Measurements from ENCODE around the gene MSTN. TPM values are rescaled to one million over a fixed set of nuclear protein-coding genes. Genes with fewer than 3 reads are reported as not detected.
A peak's percentile ranks its signal among the peaks of the same experiment; 100 is the strongest.

MSTN gene
- total and polyA plus RNA-seq, 2 experiments from 2014 or later = 0.11 to 0.16 TPM

GRCh38 chr2:190107409-190107808 lies 44.9 kb upstream of the MSTN start:
- no peak for TF ChIP-seq EZH2phosphoT487 (IDR thresholded peaks at IDR 0.05; ENCODE audit: insufficient read depth, low read depth)
- TF ChIP-seq EZH2 (IDR thresholded peaks at IDR 0.05; ENCODE audit: insufficient read depth, poor library complexity, severe bottlenecking) = no peak
- Histone ChIP-seq H4K20me1 (ENCODE audit: insufficient read depth) (no peaks in the 10 kb centered on the region), H3K79me2 (ENCODE audit: insufficient read depth) (no peaks in the 10 kb centered on the region), H3K4me3 (no peak overlapping the region), H3K9ac (no peak overlapping the region), H3K9me3 (ENCODE audit: low read depth) (no peaks in the 10 kb centered on the region), H3K36me3 (ENCODE audit: low read depth) (no peaks in the 10 kb centered on the region), H3K27me3 (replicated peaks; ENCODE audit: insufficient read depth) (no peaks in the 10 kb centered on the region), H3K9me2 (ENCODE audit: insufficient read depth) (no peaks in the 10 kb centered on the region), H2AFZ (no peak overlapping the region), H3K4me1 (ENCODE audit: insufficient read depth) (peaks cover 5% of the 10 kb centered on the region; the same call in 1 of the 2 replicates), H3K27ac (no peak overlapping the region), H3K4me2 (ENCODE audit: unreplicated experiment) (no peak overlapping the region), H3F3A (ENCODE audit: insufficient read depth) (peaks cover 3% of the 10 kb centered on the region; the same call in 1 of the 2 replicates)
- no peak for DNase-seq
- in situ Hi-C loops (cut with MboI) = no loop called here
- 65 to 69% methylated on average over 4 of the region's 4 CpGs for WGBS, 2 experiments (ENCODE audit: low coverage in 1 of 2, low lambda C conversion rate in 2 of 2, missing lambda C conversion rate in 2 of 2)

DNA sequence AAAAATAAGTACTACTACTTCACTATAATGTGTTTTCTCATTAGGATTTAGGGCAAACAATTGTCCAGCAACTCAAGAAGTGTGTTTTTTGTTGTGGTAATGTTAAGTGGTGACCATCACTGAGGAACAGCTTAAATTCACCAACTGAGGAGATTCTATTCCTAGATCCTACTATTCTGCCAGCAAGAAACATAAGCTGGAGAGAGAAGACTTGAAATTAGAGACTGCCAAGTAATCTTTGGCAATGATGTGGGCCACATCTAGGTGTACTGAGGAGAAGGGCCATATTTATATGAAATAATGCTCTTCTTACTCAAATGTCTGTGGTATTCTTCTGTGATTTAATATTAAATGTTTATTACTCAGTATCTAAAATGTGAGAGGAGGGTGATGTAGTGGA lies 44.3 kb upstream of the MSTN start:
- DNase-seq = no peak
- H3K79me2 ChIP-seq (ENCODE audit: insufficient read depth) = no peaks in the 10 kb centered on the region
- H3K27ac ChIP-seq = no peak overlapping the region
- H3K36me3 ChIP-seq (ENCODE audit: low read depth) = no peaks in the 10 kb centered on the region
- no peaks in the 10 kb centered on the region for H3K9me2 ChIP-seq (ENCODE audit: insufficient read depth)
- no peaks in the 10 kb centered on the region for H3K9me3 ChIP-seq (ENCODE audit: low read depth)
- no peak overlapping the region for H2AFZ ChIP-seq
- in situ Hi-C loops (cut with MboI) = no loop called here
- peaks cover 5% of the 10 kb centered on the region; the same call in 1 of the 2 replicates for H3K4me1 ChIP-seq (ENCODE audit: insufficient read depth)
- no peak overlapping the region for H3K9ac ChIP-seq
- TF ChIP-seq EZH2 (IDR thresholded peaks at IDR 0.05; ENCODE audit: insufficient read depth, poor library complexity, severe bottlenecking) (no peak), EZH2phosphoT487 (IDR thresholded peaks at IDR 0.05; ENCODE audit: insufficient read depth, low read depth) (no peak)
- no peaks in the 10 kb centered on the region for H3K27me3 ChIP-seq (replicated peaks; ENCODE audit: insufficient read depth)
- H3F3A ChIP-seq (ENCODE audit: insufficient read depth) = peaks cover 3% of the 10 kb centered on the region; the same call in 1 of the 2 replicates
- H4K20me1 ChIP-seq (ENCODE audit: insufficient read depth) = no peaks in the 10 kb centered on the region
- no peak overlapping the region for H3K4me2 ChIP-seq (ENCODE audit: unreplicated experiment)
- no peak overlapping the region for H3K4me3 ChIP-seq

- Histone ChIP-seq H3K9me2 (ENCODE audit: insufficient read depth) (no peaks in the 10 kb centered on the region), H3K36me3 (ENCODE audit: low read depth) (no peaks in the 10 kb centered on the region), H3K4me2 (ENCODE audit: unreplicated experiment) (no peak overlapping the region), H3K4me1 (ENCODE audit: insufficient read depth) (peaks cover 5% of the 10 kb centered on the region; the same call in 1 of the 2 replicates), H3K9ac (no peak overlapping the region), H2AFZ (no peak overlapping the region), H3K4me3 (no peak overlapping the region), H3F3A (ENCODE audit: insufficient read depth) (peaks cover 3% of the 10 kb centered on the region; the same call in 1 of the 2 replicates), H4K20me1 (ENCODE audit: insufficient read depth) (no peaks in the 10 kb centered on the region), H3K79me2 (ENCODE audit: insufficient read depth) (no peaks in the 10 kb centered on the region), H3K27ac (no peak overlapping the region), H3K27me3 (replicated peaks; ENCODE audit: insufficient read depth) (no peaks in the 10 kb centered on the region), H3K9me3 (ENCODE audit: low read depth) (no peaks in the 10 kb centered on the region)
- 80 to 86% methylated on average over 2 of the region's 2 CpGs for WGBS, 2 experiments (ENCODE audit: low coverage in 1 of 2, low lambda C conversion rate in 2 of 2, missing lambda C conversion rate in 2 of 2)
- TF ChIP-seq EZH2phosphoT487 (IDR thresholded peaks at IDR 0.05; ENCODE audit: insufficient read depth, low read depth) (no peak), EZH2 (IDR thresholded peaks at IDR 0.05; ENCODE audit: insufficient read depth, poor library complexity, severe bottlenecking) (no peak)
- DNase-seq = peak; percentile 15
- in situ Hi-C loops (cut with MboI) = no loop called here
Measured at GRCh38 chr2:190105554-190105953, 43.0 kb upstream of the MSTN start.

DNA sequence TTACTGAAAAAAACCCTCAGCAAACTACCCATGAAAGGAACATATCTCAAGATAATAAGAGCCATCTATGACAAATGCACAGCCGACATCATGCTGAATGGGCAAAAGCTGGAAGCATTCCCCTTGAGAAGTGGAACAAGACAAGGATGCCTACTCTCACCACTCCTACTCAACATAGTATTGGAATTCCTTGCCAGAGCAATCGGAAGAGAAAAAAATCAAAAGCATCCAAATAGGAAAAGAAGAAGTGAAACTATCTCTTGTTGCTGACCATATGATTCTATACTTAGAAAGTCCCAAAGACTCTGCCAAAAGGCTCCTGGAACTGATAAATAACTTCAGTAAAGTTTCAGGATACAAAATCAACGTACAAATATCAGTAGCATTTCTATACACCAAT lies 40.6 kb upstream of the MSTN start:
- 59 to 68% methylated on average over 3 of the region's 3 CpGs for WGBS, 2 experiments (ENCODE audit: low coverage in 1 of 2, low lambda C conversion rate in 2 of 2, missing lambda C conversion rate in 2 of 2)

More for the DNA sequence above, 40.6 kb upstream of the MSTN start:
- Histone ChIP-seq H3K27me3 (replicated peaks; ENCODE audit: insufficient read depth) (no peaks in the 10 kb centered on the region), H3K9ac (no peak overlapping the region), H3K4me1 (ENCODE audit: insufficient read depth) (no peaks in the 10 kb centered on the region), H3K9me2 (ENCODE audit: insufficient read depth) (no peaks in the 10 kb centered on the region), H3K4me2 (ENCODE audit: unreplicated experiment) (no peak overlapping the region), H3K79me2 (ENCODE audit: insufficient read depth) (no peaks in the 10 kb centered on the region), H3F3A (ENCODE audit: insufficient read depth) (no peaks in the 10 kb centered on the region), H4K20me1 (ENCODE audit: insufficient read depth) (no peaks in the 10 kb centered on the region), H3K9me3 (ENCODE audit: low read depth) (no peaks in the 10 kb centered on the region), H3K27ac (no peak overlapping the region), H2AFZ (no peak overlapping the region), H3K36me3 (ENCODE audit: low read depth) (no peaks in the 10 kb centered on the region), H3K4me3 (no peak overlapping the region)
- no peak for DNase-seq
- no peak for TF ChIP-seq EZH2phosphoT487 (IDR thresholded peaks at IDR 0.05; ENCODE audit: insufficient read depth, low read depth)
- TF ChIP-seq EZH2 (IDR thresholded peaks at IDR 0.05; ENCODE audit: insufficient read depth, poor library complexity, severe bottlenecking) = no peak
- in situ Hi-C loops (cut with MboI) = no loop called here
